Neural progenitor cell (in vitro differentiated cells): ENCODE data around the gene OLFM1. TPM values are rescaled to one million over a fixed set of nuclear protein-coding genes. Genes with fewer than 3 reads are reported as not detected.

Source experiments
- DNase-seq: peaks from one replicate; pipeline ENCODE4 v3.0.0-alpha.2; 2016; ENCODE audit warnings: low spot score
- H2AFZ ChIP-seq: fragments of 200-600 bp; sonication (generic); replicated peaks from 2 replicates; pipeline ENCODE4 v1.6.1; 2016; ENCODE audit warnings: antibody characterized with exemption
- H3F3A ChIP-seq: fragments of 200-600 bp; sonication (generic); 2 replicates; pipeline ENCODE4 v1.6.1; 2016; ENCODE audit warnings: antibody characterized with exemption, low read depth
- H3K27ac ChIP-seq: fragments of 200-600 bp; sonication (generic); 2 replicates; pipeline ENCODE4 v1.5.1; 2016; ENCODE audit warnings: mild to moderate bottlenecking
- H3K27me3 ChIP-seq: fragments of 200-600 bp; sonication (generic); 2 replicates; pipeline ENCODE4 v1.6.1; 2016; ENCODE audit warnings: mild to moderate bottlenecking, moderate library complexity
- H3K36me3 ChIP-seq: fragments of 200-600 bp; sonication (generic); 2 replicates; pipeline ENCODE4 v1.5.1; 2016
- H3K4me1 ChIP-seq: fragments of 200-600 bp; sonication (generic); 2 replicates; pipeline ENCODE4 v1.6.1; 2016; ENCODE audit warnings: mixed run types
- H3K4me2 ChIP-seq: fragments of 200-600 bp; sonication (generic); 2 replicates; pipeline ENCODE4 v1.6.1; 2016
- H3K4me3 ChIP-seq: fragments of 200-600 bp; sonication (generic); 2 replicates; pipeline ENCODE4 v1.5.1; 2016
- H3K79me2 ChIP-seq: fragments of 200-600 bp; sonication (generic); 2 replicates; pipeline ENCODE4 v1.6.1; 2016; ENCODE audit warnings: low read depth
- H3K9ac ChIP-seq: fragments of 200-600 bp; sonication (generic); 2 replicates; pipeline ENCODE4 v1.6.1; 2016
- H3K9me3 ChIP-seq: fragments of 200-600 bp; sonication (generic); 2 replicates; pipeline ENCODE4 v1.5.1; 2016; ENCODE audit warnings: low read depth
- H4K20me1 ChIP-seq: fragments of 200-600 bp; sonication (generic); 2 replicates; pipeline ENCODE4 v1.6.1; 2016; ENCODE audit warnings: low read depth
- H3K27ac Mint-ChIP-seq: 3 replicates; pipeline ENCODE4 v1.8.0; 2021; ENCODE audit warnings: mixed read lengths
- H3K27me3 Mint-ChIP-seq: 2 replicates; pipeline ENCODE4 v1.8.0; 2022; ENCODE audit warnings: low read depth, mild to moderate bottlenecking, inconsistent platforms, moderate library complexity, mixed read lengths; ENCODE audit not compliant: insufficient read depth
- H3K36me3 Mint-ChIP-seq: 3 replicates; pipeline ENCODE4 v1.8.0; 2021; ENCODE audit warnings: mixed read lengths
- H3K4me1 Mint-ChIP-seq: 3 replicates; pipeline ENCODE4 v1.8.0; 2021; ENCODE audit warnings: mixed read lengths
- H3K4me3 Mint-ChIP-seq: 3 replicates; pipeline ENCODE4 v1.8.0; 2021; ENCODE audit warnings: mild to moderate bottlenecking, moderate library complexity, mixed read lengths
- H3K9me3 Mint-ChIP-seq: 3 replicates; pipeline ENCODE4 v1.8.0; 2020; ENCODE audit warnings: mixed read lengths
- EZH2 ChIP-seq: fragments of 200-600 bp; sonication (generic); IDR thresholded peaks from 2 replicates; pipeline ENCODE4 v1.6.1; 2017; ENCODE audit warnings: antibody characterized with exemption, mild to moderate bottlenecking, moderate library complexity
- EZH2phosphoT487 ChIP-seq: fragments of 200-600 bp; sonication (generic); IDR thresholded peaks from 2 replicates; pipeline ENCODE4 v1.6.1; 2017; ENCODE audit warnings: antibody characterized with exemption
- total RNA-seq: library from RNA; depleted of rRNA; stranded (reverse); fragments of >200 nt; gene quantifications from 2 replicates; pipeline ENCODE4 v1.2.3, GENCODE V29; 2015; ENCODE audit warnings: low replicate concordance
- TF ChIP-seq, protein P1 (sequence below): fragments of 200-600 bp; sonication (generic); IDR thresholded peaks from 2 replicates; pipeline ENCODE4 v1.5.1; 2017; ENCODE audit warnings: antibody characterized with exemption, mild to moderate bottlenecking

The OLFM1 gene
- total RNA-seq, 1 donor from 2014 or later, result 4.0 TPM

DNA sequence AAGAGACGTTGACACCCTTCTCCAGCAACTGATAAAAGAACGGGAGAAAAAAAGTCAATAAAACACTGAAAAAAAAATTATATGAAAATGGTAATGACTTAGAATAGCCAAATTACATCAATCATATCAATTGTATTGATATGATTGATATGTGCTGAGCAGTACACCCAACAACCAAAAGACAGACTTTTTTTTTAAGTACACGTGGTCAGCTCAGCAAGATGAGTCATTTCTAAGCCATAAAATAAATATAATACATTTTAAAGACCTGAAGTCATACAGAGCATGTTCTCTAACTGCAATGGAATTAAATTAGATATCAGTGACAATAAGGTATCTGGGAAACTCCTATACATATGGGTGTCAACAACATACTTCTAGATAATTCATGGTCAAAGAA lies 30.9 kb upstream of the OLFM1 start:
- H3K4me1 Mint-ChIP-seq, result no peaks in the 10 kb centered on the region
- TF ChIP-seq, protein P1, sequence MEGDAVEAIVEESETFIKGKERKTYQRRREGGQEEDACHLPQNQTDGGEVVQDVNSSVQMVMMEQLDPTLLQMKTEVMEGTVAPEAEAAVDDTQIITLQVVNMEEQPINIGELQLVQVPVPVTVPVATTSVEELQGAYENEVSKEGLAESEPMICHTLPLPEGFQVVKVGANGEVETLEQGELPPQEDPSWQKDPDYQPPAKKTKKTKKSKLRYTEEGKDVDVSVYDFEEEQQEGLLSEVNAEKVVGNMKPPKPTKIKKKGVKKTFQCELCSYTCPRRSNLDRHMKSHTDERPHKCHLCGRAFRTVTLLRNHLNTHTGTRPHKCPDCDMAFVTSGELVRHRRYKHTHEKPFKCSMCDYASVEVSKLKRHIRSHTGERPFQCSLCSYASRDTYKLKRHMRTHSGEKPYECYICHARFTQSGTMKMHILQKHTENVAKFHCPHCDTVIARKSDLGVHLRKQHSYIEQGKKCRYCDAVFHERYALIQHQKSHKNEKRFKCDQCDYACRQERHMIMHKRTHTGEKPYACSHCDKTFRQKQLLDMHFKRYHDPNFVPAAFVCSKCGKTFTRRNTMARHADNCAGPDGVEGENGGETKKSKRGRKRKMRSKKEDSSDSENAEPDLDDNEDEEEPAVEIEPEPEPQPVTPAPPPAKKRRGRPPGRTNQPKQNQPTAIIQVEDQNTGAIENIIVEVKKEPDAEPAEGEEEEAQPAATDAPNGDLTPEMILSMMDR, result no peak
- no peaks in the 10 kb centered on the region for H3K9me3 ChIP-seq
- no peaks in the 10 kb centered on the region for H4K20me1 ChIP-seq
- no peaks in the 10 kb centered on the region for H3K4me1 ChIP-seq
- no peaks in the 10 kb centered on the region for H3F3A ChIP-seq
- no peak overlapping the region for H2AFZ ChIP-seq
- H3K9ac ChIP-seq, result no peak overlapping the region
- H3K4me3 Mint-ChIP-seq, result no peak overlapping the region
- no peak overlapping the region for H3K4me2 ChIP-seq
- no peaks in the 10 kb centered on the region for H3K79me2 ChIP-seq
- H3K27me3 Mint-ChIP-seq, result peaks cover 12% of the 10 kb centered on the region
- H3K36me3 ChIP-seq, result no peaks in the 10 kb centered on the region
- no peak overlapping the region for H3K4me3 ChIP-seq
- no peak overlapping the region for H3K27ac Mint-ChIP-seq
- H3K27me3 ChIP-seq, result peaks cover 16% of the 10 kb centered on the region
- no peak overlapping the region for H3K27ac ChIP-seq
- H3K9me3 Mint-ChIP-seq, result peaks cover 2% of the 10 kb centered on the region
- no peak for DNase-seq
- no peaks in the 10 kb centered on the region for H3K36me3 Mint-ChIP-seq

DNA sequence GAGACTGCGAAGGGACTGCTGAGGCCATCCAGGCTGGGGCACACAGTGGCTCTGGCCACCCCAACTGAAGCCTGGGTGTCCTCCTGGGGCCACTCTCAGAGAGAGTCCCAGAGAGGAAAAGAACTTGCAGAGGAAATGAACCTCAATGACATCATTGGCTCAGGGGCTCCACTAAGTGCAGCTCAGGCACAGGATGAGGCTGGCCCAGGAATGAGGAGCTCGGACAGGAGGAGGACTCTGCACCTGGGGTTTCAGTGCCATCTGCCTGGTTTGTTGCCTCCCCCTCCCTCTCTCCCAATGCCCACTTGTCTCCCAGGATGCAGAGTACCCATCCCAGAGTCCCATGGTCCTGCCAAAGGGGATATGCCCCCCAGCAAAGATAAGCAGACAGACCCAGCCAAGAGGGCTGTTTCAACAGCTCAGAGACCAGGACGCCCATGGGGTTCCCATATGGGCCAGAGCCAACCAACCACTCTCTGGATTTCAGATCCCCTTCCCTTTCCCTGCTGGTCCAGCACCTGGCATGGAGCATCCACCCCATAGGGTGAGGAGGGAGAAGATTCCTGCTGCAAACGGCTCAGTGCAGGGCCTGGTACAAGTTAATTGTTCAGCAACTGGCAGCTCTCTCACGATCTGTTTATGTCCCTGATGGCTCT lies 26.9 kb upstream of the OLFM1 start:
- Mint-ChIP-seq H3K4me1 (no peaks in the 10 kb centered on the region), H3K4me3 (no peak overlapping the region), H3K9me3 (peaks cover 18% of the 10 kb centered on the region), H3K36me3 (peaks cover 4% of the 10 kb centered on the region), H3K27ac (no peak overlapping the region), H3K27me3 (peaks cover 4% of the 10 kb centered on the region)
- TF ChIP-seq EZH2, result no peak
- no peak for TF ChIP-seq EZH2phosphoT487
- TF ChIP-seq, protein P1, result no peak
- Histone ChIP-seq H3K36me3 (no peaks in the 10 kb centered on the region), H3K4me1 (no peaks in the 10 kb centered on the region), H3F3A (no peaks in the 10 kb centered on the region), H3K27me3 (peaks cover 18% of the 10 kb centered on the region), H3K79me2 (no peaks in the 10 kb centered on the region), H3K4me2 (no peak overlapping the region), H3K27ac (no peak overlapping the region), H4K20me1 (no peaks in the 10 kb centered on the region), H3K9me3 (no peaks in the 10 kb centered on the region), H2AFZ (no peak overlapping the region), H3K9ac (no peak overlapping the region), H3K4me3 (no peak overlapping the region)
- no peak for DNase-seq

DNA sequence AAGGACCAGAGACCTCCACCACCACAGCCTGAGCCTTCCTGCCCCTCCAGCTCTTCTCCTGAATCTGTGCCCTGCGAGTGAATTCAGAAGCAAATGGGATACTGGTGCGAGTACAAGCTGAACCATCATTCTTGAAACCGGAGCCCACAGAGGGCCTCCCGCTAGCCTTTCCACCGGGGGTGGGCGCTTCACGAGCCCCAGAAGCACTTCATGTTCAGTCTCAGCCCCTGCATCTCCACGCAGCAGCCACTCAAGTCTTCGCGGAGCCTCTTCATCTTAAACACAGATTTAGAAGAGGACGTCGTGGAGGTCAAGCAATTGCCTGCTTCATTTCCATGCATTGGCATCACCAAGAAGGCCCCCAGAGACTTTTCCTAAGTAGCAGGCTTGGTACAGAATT lies 26.0 kb upstream of the OLFM1 start:
- H3K79me2 ChIP-seq, result no peaks in the 10 kb centered on the region
- H3K4me3 ChIP-seq, result no peak overlapping the region
- Mint-ChIP-seq H3K9me3 (peaks cover 18% of the 10 kb centered on the region), H3K27me3 (peaks cover 4% of the 10 kb centered on the region), H3K4me1 (no peaks in the 10 kb centered on the region), H3K27ac (no peak overlapping the region), H3K4me3 (no peak overlapping the region), H3K36me3 (peaks cover 4% of the 10 kb centered on the region)
- no peaks in the 10 kb centered on the region for H4K20me1 ChIP-seq
- peaks cover 18% of the 10 kb centered on the region for H3K27me3 ChIP-seq
- H3K36me3 ChIP-seq, result no peaks in the 10 kb centered on the region
- TF ChIP-seq, protein P1, result no peak
- TF ChIP-seq EZH2 (no peak), EZH2phosphoT487 (no peak)
- H3F3A ChIP-seq, result no peaks in the 10 kb centered on the region
- no peak for DNase-seq
- H3K4me2 ChIP-seq, result no peak overlapping the region
- H3K4me1 ChIP-seq, result no peaks in the 10 kb centered on the region
- H3K27ac ChIP-seq, result no peak overlapping the region
- H3K9ac ChIP-seq, result no peak overlapping the region
- no peaks in the 10 kb centered on the region for H3K9me3 ChIP-seq
- H2AFZ ChIP-seq, result no peak overlapping the region
